ENCODE measurements around the gene MTUS2.

The MTUS2 gene

GRCh38 chr13:28859069-28859468 lies 38.9 kb downstream of the MTUS2 start:
- DNase-seq (ENCODE audit: low read depth) = no peak

- DNase-seq (ENCODE audit: low read depth) = no peak
These were observed 39.6 kb downstream of the MTUS2 start for GRCh38 chr13:28859717-28860116.

- DNase-seq (ENCODE audit: low read depth) = no peak
These were observed 44.4 kb downstream of the MTUS2 start for GRCh38 chr13:28864544-28864943.

- no peak for DNase-seq (ENCODE audit: low read depth)
These were observed 45.1 kb downstream of the MTUS2 start for GRCh38 chr13:28865149-28865744.

GRCh38 chr13:28865951-28866350 lies 45.8 kb downstream of the MTUS2 start:
- DNase-seq (ENCODE audit: low read depth) = no peak

- no peak for DNase-seq (ENCODE audit: low read depth)
These were observed 46.8 kb downstream of the MTUS2 start for GRCh38 chr13:28866932-28867331.

- no peak for DNase-seq (ENCODE audit: low read depth)
These were observed 47.4 kb downstream of the MTUS2 start for GRCh38 chr13:28867564-28867963.

- DNase-seq (ENCODE audit: low read depth) = no peak
These were observed 52.5 kb downstream of the MTUS2 start for GRCh38 chr13:28872427-28873176.

- no peak for DNase-seq (ENCODE audit: low read depth)
These were observed 55.9 kb downstream of the MTUS2 start for GRCh38 chr13:28875846-28876615.

GRCh38 chr13:28877408-28877807 lies 57.3 kb downstream of the MTUS2 start:
- no peak for DNase-seq (ENCODE audit: low read depth)

- no peak for DNase-seq (ENCODE audit: low read depth)
These were observed 65.0 kb downstream of the MTUS2 start for GRCh38 chr13:28885181-28885580.

- DNase-seq (ENCODE audit: low read depth) = no peak
These were observed 69.1 kb downstream of the MTUS2 start for GRCh38 chr13:28889086-28889732.

GRCh38 chr13:28890712-28891111 lies 70.6 kb downstream of the MTUS2 start:
- DNase-seq (ENCODE audit: low read depth) = no peak

- no peak for DNase-seq (ENCODE audit: low read depth)
These were observed 97.9 kb downstream of the MTUS2 start for GRCh38 chr13:28918030-28918429.

GRCh38 chr13:28922341-28922740 lies 102.2 kb downstream of the MTUS2 start:
- no peak for DNase-seq (ENCODE audit: low read depth)

GRCh38 chr13:28935104-28935503 lies 115.0 kb downstream of the MTUS2 start:
- no peak for DNase-seq (ENCODE audit: low read depth)

GRCh38 chr13:28942906-28943305 lies 122.8 kb downstream of the MTUS2 start:
- no peak for DNase-seq (ENCODE audit: low read depth)

GRCh38 chr13:28953714-28954418 lies 133.7 kb downstream of the MTUS2 start:
- DNase-seq (ENCODE audit: low read depth) = no peak

GRCh38 chr13:28954419-28954725 lies 134.2 kb downstream of the MTUS2 start:
- no peak for DNase-seq (ENCODE audit: low read depth)

GRCh38 chr13:28954810-28955209 lies 134.7 kb downstream of the MTUS2 start:
- no peak for DNase-seq (ENCODE audit: low read depth)

- DNase-seq (ENCODE audit: low read depth) = no peak
These were observed 135.3 kb downstream of the MTUS2 start for GRCh38 chr13:28955264-28955966.

- DNase-seq (ENCODE audit: low read depth) = no peak
These were observed 137.9 kb downstream of the MTUS2 start for GRCh38 chr13:28958018-28958417.

Measured in HS-5 (cell line).